CD4-positive, alpha-beta T cell treated with Interleukin-12 subunit alpha and Interleukin-12 subunit beta, for 1 hour (primary cell): ENCODE results near the gene MAP3K14.

Source experiments
- DNase-seq: peaks from one replicate; pipeline ENCODE4 v3.0.0-alpha.2; 2020

MAP3K14 gene

GRCh38 chr17:45338023-45338781 is 21.4 kb upstream of the MAP3K14 start:
- DNase-seq: no peak

DNA sequence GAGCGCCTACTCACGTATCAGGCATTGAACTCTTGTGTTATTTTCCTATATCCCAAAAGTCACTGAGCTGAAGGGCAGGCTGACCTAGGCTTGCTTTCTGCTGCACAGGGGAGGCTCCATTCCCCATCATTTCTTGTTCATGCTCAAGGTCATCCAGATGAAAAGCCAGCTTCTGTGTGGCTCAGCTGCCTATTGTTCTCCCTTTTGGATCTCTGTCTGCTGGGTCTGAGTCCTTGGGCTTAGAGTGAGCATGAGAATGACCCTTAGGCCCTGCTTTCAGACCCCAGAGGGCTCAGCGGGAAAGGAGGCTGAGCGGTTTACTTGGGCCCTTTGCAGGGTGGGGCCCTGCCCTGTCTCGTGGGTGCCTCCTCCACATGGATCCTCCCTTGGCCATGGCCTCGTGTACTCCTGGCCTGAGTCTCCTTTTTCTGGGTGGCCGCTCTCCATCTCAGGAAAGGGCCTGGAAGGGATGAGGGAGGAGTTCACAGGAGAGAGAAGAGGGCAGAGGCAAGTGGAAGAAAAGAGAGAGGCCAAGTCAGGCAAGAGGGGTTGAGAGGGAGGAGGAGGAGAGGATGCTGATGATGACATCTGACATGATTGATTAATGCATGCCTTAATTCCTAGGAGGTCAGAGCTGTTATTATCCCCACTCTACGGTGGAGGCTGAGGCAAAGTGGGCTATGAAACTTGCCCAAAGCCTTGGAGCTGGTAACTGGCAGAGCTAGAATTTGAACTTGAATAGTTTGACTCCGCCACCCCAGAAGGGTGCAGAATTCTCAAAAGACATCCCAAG is 19.8 kb upstream of the MAP3K14 start:
- no peak for DNase-seq

GRCh38 chr17:45335721-45336120 is 18.9 kb upstream of the MAP3K14 start:
- DNase-seq: no peak

DNA sequence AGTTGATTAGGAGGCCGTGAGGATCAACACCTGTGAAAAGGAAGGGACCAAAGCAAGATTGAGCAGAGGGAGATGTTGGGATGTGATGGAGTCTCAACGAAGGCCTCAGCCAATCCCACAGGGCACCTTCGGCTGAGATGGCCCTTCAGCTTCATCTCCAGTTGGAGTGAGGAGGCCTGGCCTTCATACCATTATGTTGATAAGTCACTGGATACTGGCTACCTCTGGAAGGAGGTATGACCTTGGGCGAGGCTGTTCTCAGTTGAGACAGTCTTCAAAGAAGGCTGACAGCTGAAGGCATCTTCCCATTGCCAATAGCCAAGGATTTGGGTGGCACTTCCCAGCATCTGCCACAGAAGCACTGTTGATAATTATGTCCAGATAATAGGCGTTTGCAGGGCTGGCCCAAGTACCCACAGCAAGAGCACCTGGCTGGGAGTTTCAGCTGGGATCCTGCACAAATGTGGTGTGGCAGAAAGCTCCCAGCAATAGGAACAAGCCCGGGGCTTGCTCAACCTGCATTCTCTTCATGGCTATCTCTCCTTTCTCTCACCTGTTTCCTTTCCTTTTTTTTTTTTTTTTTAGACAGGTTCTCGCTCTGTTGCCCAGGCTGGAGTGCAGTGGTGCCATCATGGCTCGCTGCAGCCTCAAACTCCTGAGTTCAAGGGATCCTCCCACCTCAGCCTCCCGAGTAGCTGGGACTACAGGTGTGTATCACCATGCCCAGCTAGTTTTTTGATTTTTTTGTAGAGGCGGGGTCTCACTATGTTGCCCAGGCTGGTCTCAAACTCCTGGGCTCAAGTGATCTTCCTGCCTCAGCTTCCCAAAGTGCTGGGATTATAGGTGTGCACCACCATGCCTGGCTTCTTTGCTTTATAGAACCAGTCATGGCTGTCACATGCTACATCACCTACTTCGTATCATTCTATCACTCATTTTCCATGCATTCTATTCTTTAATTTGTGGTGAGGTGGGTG is 18.2 kb upstream of the MAP3K14 start:
- no peak for DNase-seq

- DNase-seq: no peak
These were observed 17.4 kb upstream of the MAP3K14 start for GRCh38 chr17:45334231-45334630.

DNA sequence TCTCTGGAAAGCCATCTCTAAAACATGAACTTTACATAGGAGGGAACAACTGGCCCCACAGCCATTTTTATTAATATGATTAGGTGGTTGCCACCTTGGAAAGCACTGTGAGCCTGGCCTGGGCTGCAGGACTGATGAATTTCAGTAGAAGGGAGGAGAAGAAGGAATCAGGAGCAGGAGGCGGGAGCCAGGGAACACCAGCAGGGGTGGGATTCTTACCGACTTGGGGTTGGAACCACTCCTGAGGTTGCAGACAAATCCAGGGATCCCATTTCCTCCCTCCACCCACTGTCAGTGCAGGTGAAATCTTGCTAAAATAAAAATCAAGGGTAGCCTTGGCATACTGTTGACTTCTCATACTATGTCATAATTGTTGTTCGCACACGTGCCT is 16.9 kb upstream of the MAP3K14 start:
- no peak for DNase-seq

DNA sequence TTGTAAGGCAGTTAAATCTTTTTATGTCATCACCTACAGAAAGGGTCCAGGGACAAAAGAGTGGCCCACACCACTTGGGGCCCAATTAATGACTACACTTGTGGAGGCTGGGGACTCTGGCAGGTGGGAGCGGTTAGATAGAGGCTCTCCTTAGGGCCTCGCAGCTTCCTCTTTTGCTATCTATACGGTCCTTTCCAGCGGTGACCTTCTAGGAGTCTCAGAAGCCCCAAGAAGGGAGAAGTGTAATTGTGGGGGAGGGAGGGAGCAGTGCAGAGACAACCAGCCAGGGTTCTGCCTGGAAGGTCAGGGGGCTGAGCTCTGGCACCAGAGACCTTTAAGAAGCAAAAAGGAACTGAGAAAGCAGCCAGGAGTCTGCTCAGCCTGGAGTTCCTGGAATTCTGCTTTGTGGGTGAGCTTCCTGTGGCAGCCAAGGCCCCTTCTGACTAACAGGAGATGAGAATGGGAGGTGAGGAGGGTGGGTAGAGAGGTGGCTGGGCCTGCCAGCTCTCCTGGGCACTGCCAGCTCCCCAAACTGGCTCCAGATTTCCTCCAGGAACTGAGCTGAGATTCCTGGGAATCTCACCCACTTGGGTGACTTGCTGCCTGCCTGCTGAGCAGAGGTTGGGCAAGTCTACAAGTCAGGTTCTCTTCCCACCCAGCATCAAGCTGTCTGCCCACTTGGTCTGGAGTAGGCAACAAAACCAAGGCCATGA is 16.3 kb upstream of the MAP3K14 start:
- DNase-seq: no peak

GRCh38 chr17:45332505-45332904 is 15.7 kb upstream of the MAP3K14 start:
- no peak for DNase-seq

GRCh38 chr17:45326626-45327025 is 9.8 kb upstream of the MAP3K14 start:
- DNase-seq: no peak

- no peak for DNase-seq
These were observed 9.0 kb upstream of the MAP3K14 start for GRCh38 chr17:45325810-45326209.

DNA sequence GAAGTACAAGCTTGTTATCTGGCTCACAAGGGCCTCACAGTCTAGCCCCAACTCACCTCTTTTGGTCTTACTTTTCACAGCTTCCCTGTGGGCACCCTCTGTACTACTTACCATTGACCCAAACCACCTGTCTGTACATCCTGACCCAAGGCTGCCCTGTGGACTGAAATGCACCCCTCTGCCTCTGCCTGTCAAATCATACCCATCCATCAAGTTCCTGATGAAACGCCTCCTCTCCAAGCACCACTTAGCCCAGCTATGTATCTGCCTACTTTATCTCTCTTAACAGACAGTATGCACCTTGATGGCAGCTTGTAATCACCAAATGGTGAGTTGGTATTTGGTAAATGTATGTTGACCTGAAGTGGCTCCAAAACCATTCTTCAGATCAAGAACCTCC is 7.5 kb upstream of the MAP3K14 start:
- DNase-seq: no peak

- DNase-seq: no peak
These were observed 5.3 kb upstream of the MAP3K14 start for GRCh38 chr17:45322168-45322567.

GRCh38 chr17:45320931-45321461 is 4.2 kb upstream of the MAP3K14 start:
- no peak for DNase-seq

DNA sequence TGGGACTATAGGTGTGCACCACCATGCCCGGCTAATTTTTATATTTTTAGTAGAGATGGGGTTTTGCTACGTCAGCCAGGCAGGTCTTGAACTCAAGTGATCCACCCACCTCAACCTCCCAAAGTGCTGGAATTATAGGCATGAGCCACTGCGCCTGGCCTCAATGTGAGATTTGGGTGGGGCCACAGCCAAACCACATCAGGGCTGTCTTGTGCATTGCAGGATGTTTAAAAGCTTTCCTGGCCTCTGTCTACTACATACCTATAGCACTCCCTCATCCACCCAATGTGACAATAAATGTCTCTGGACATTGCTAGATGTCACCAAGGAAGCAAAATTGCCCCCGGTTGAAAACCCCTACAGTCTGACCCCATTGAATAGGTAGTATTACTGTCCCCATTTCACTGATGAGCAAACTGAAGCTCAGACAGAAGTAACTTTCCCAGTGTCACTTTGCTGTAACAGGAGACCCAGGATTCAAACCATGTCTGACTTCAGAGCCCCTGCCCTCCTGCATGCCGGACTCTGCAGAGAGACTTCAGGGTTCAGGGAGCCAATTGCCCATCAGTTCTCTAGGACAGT is 3.6 kb upstream of the MAP3K14 start:
- no peak for DNase-seq

GRCh38 chr17:45319239-45319703 is 2.5 kb upstream of the MAP3K14 start:
- no peak for DNase-seq

DNA sequence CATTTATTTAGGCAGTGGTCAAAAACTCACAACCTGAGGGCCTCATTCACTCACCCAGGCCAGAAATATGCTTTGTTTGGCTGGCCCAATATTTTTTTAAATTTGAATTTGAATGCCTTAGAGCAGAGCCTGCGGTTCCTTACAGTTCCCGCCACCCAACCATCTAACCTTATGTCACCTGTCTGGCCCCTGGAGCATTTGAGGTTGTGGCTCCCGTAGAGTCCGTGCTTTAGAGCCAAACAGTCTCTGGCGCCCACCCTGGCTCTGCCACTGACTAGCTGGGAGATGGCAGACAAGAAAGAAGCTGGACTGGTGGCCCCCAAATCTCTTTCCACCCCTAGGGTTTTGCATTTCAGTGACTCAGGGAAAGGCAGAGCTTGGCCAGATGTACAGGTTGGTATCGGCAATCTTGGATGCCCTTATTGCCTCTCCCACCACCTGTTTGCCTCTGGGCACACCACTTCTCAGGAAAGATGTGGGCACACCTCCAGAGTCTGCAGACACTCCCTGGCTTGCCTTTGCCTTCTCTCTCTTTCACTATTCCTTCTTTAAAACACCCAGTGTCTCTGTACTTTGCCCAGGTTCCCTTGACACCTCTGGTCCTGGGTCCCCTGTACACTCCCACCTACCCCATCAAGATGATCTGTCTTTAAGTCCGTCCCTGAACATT is 1.9 kb upstream of the MAP3K14 start:
- DNase-seq: no peak

DNA sequence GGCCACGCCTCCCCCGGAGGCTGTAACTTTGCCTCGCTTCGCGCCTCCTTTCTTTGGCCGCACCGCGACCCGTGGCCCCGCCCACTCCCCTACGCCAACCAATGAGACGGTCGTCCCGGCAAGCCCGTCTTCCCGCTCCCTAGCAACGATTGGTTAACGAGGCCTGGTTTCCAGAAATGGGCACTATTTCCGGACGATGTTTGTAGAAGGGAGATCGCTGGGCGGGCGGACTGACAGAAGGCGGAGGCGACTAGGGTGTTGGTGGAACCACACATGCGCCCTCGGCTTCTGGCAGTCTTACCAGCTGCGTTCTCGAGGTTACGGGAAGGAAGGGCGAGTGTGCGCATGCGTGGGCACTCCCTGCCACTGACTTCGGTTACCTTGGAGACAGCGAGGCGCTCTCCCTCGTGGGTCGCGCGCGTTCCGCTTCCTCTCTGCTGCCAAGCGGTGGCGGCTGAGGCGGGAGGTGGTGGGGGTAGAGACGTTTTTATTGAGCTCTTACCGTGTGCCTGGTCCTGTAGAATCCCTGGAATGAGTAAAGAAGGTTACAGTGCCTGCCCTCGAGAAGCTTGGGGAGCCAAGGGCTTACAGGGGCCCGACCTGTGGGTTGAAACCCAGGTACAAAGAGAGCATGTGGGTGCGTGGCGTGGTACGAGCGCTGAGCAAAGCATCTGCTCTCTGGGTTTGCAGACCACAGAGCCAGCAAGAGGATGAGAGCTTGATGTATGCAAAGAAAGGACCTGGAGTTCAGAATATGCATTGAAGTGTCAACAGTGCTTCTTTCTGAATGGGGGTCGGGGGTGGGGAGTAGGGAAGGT is 500 bp upstream of the MAP3K14 start:
- DNase-seq: peak; percentile 100

DNA sequence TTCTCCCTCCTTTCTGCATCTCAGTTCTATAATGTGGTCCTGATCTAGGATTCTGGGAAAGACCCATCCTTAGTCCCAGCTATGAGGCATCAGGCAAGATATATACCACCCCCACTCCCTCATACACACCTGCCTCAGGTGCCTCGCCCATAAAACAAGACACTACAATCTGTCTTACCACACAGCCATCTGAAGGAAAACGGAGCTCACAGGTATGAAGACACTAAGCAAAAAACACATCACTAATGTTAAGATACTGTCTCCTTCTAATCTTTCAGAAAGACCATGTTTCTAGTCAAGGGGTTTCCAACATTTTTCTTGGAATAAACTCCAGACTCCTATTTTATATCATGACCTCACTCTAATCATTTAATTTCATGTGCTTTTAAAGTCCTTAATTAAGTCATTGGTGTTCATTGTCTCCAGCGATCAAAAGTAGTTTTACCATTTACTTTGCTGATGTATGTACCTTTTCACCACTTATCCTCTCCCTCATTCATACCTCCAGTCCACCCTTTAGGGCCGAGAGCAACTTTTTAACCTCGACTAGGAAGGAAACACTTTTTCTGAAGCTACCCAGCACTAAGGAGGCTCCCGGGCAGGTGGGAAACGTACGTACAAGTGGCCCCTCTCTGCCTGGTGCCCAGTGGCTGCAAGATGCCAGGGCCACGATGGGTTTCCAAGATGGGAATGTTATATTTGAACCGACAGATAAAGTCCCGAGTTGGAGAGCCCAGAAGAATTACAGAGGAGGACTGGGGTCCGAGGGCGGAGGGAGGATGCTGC is 979 bp downstream of the MAP3K14 start:
- DNase-seq: peak; percentile 33
